Mesodermal cell (in vitro differentiated cells): Measurements from ENCODE around the gene ROBO1.

Source experiments
- H3K27ac ChIP-seq: 2 replicates; pipeline ENCODE4 v1.7.0; 2013; ENCODE audit warnings: mild to moderate bottlenecking, low read depth, low read length, moderate library complexity; ENCODE audit not compliant: severe bottlenecking
- H3K36me3 ChIP-seq: 2 replicates; pipeline ENCODE4 v1.7.1; 2013; ENCODE audit warnings: mild to moderate bottlenecking, low read length, moderate library complexity; ENCODE audit not compliant: control insufficient read depth, insufficient read depth
- H3K4me1 ChIP-seq: one replicate; pipeline ENCODE4 v1.7.1; 2013; ENCODE audit warnings: mild to moderate bottlenecking, low read length; ENCODE audit not compliant: insufficient read depth, control insufficient read depth, poor library complexity, severe bottlenecking
- H3K4me3 ChIP-seq: 2 replicates; pipeline ENCODE4 v1.7.0; 2013; ENCODE audit warnings: low read length, control low read depth, mild to moderate bottlenecking; ENCODE audit not compliant: insufficient read depth, poor library complexity, severe bottlenecking; ENCODE audit errors: extremely low read depth
- H3K9me3 ChIP-seq: 2 replicates; pipeline ENCODE4 v1.7.1; 2013; ENCODE audit warnings: mild to moderate bottlenecking, low read length, moderate library complexity; ENCODE audit not compliant: control insufficient read depth
- WGBS, 2 experiments: methylation state at CpG; one replicate each; pipeline ENCODE4 v1.1.5; 2013; ENCODE audit warnings: missing lambda C conversion rate in 2 of 2; ENCODE audit not compliant: insufficient coverage in 2 of 2; 5-methylcytosine and 5-hydroxymethylcytosine counted together

The ROBO1 gene

DNA sequence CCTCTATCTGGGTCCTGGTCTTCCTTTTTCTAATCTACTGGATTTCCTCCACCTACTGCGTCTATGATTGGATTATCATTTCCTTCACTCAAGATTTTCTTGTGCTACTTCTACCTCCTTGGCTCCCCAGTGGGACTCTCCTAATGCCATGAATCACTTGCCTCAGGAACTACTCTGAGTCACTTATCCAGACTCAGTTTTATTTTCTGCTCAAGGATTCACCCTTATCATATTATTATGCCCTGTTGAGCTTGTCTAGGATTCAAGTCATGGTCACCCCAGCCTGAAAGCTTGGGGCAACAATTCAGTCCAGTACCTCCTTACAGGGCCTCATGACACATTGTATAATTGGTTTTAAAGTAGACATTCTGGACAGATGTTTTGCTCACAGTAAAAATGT lies 968.1 kb downstream of the ROBO1 start:
- no peaks in the 10 kb centered on the region for H3K36me3 ChIP-seq
- WGBS, 2 experiments, result 100% methylated on average over 1 of the region's 1 CpG
- no peaks in the 10 kb centered on the region for H3K9me3 ChIP-seq
- no peak overlapping the region for H3K4me3 ChIP-seq
- H3K27ac ChIP-seq, result no peak overlapping the region
- peaks cover 4% of the 10 kb centered on the region for H3K4me1 ChIP-seq

GRCh38 chr3:78798266-78798832 lies 969.4 kb downstream of the ROBO1 start:
- Histone ChIP-seq H3K27ac (no peak overlapping the region), H3K9me3 (no peaks in the 10 kb centered on the region), H3K36me3 (no peaks in the 10 kb centered on the region), H3K4me1 (peaks cover 4% of the 10 kb centered on the region), H3K4me3 (no peak overlapping the region)

GRCh38 chr3:78794431-78794830 lies 973.4 kb downstream of the ROBO1 start:
- Histone ChIP-seq H3K4me1 (no peaks in the 10 kb centered on the region), H3K36me3 (no peaks in the 10 kb centered on the region), H3K4me3 (no peak overlapping the region), H3K9me3 (no peaks in the 10 kb centered on the region), H3K27ac (no peak overlapping the region)
- WGBS, 2 experiments, result no CpG with 5 or more reads among the region's 1 CpG

DNA sequence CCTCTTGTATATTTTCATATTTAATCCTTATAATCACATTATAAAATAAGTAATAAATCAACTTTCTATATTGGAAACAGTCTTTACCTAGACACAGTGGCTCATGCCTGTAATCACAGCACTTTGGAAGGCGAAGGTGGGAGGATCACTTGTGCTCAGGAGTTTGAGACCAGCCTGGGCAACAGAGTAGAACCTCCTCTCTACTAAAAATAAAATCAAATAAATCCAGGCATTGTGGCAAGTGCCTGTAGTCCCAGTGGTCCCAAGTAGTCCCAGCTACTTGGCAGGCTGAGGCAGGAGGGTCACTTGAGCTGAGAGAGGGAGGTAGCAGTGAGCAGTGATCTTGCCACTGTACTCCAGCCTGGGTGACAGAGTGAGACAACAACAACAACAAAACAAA lies 975.1 kb downstream of the ROBO1 start:
- Histone ChIP-seq H3K4me1 (no peaks in the 10 kb centered on the region), H3K27ac (no peak overlapping the region), H3K4me3 (no peak overlapping the region), H3K36me3 (no peaks in the 10 kb centered on the region), H3K9me3 (no peaks in the 10 kb centered on the region)
- 100% methylated on average over 1 of the region's 1 CpG; no CpG with 5 or more reads in 1 of the 2 experiments for WGBS, 2 experiments

DNA sequence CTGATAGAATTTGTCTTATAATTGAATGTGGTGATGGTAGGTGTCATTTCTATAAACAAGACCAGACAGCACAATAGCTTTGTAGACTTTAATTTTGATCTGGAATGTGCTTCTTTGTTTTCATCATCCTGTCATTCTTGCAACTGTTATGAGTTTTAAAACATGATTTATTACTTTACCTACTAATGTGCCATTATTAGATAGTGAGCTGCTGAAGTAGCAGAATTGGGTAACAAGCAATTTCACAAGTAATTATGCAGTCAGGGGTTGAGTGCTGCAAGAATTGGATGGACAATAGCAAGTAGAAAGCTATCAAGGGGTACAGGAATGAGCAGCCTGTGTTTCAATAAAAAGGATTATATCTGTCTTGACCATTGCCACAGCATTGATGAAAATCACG lies 975.6 kb downstream of the ROBO1 start:
- Histone ChIP-seq H3K4me3 (no peak overlapping the region), H3K4me1 (no peaks in the 10 kb centered on the region)
- WGBS, 2 experiments, result no CpG with 5 or more reads among the region's 1 CpG

GRCh38 chr3:78791753-78792152 lies 976.0 kb downstream of the ROBO1 start:
- H3K27ac ChIP-seq, result no peak overlapping the region
- no peaks in the 10 kb centered on the region for H3K36me3 ChIP-seq
- H3K4me1 ChIP-seq, result no peaks in the 10 kb centered on the region
- H3K9me3 ChIP-seq, result no peaks in the 10 kb centered on the region
- no peak overlapping the region for H3K4me3 ChIP-seq
- WGBS, 2 experiments, result 68 to 78% methylated on average over 3 of the region's 3 CpGs

More for the DNA sequence above, 975.6 kb downstream of the ROBO1 start:
- no peak overlapping the region for H3K27ac ChIP-seq
- H3K36me3 ChIP-seq, result no peaks in the 10 kb centered on the region
- H3K9me3 ChIP-seq, result no peaks in the 10 kb centered on the region

DNA sequence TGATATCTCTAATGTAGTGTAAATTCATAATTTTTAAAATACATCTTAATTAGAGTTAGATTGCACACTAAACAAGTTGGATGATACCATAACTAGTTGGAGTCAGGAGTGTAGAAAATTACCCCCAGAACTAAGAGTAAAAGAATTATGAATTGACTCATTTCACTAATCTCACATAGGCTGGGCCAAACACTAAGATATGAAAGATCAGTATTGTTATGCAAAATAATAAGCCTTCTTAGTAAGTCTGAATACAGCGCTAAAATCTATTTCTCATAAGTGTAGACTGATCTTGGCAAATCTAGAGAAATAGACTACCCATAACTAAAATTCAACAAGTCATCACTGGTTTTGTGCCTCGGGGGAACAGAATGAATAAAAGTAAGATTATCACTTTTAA lies 979.0 kb downstream of the ROBO1 start:
- H3K36me3 ChIP-seq, result no peaks in the 10 kb centered on the region
- no peak overlapping the region for H3K27ac ChIP-seq
- H3K4me3 ChIP-seq, result no peak overlapping the region
- H3K4me1 ChIP-seq, result no peaks in the 10 kb centered on the region
- WGBS, 2 experiments, result no CpG with 5 or more reads among the region's 2 CpGs
- no peaks in the 10 kb centered on the region for H3K9me3 ChIP-seq

- no CpG with 5 or more reads among the region's 1 CpG for WGBS, 2 experiments
- no peaks in the 10 kb centered on the region for H3K36me3 ChIP-seq
- no peak overlapping the region for H3K4me3 ChIP-seq
- no peaks in the 10 kb centered on the region for H3K9me3 ChIP-seq
- H3K4me1 ChIP-seq, result no peaks in the 10 kb centered on the region
- H3K27ac ChIP-seq, result no peak overlapping the region
Observed at GRCh38 chr3:78785004-78785403, 982.8 kb downstream of the ROBO1 start.

- Histone ChIP-seq H3K4me3 (no peak overlapping the region), H3K27ac (no peak overlapping the region), H3K4me1 (no peaks in the 10 kb centered on the region), H3K9me3 (no peaks in the 10 kb centered on the region), H3K36me3 (no peaks in the 10 kb centered on the region)
Observed at GRCh38 chr3:78781351-78781750, 986.4 kb downstream of the ROBO1 start.

DNA sequence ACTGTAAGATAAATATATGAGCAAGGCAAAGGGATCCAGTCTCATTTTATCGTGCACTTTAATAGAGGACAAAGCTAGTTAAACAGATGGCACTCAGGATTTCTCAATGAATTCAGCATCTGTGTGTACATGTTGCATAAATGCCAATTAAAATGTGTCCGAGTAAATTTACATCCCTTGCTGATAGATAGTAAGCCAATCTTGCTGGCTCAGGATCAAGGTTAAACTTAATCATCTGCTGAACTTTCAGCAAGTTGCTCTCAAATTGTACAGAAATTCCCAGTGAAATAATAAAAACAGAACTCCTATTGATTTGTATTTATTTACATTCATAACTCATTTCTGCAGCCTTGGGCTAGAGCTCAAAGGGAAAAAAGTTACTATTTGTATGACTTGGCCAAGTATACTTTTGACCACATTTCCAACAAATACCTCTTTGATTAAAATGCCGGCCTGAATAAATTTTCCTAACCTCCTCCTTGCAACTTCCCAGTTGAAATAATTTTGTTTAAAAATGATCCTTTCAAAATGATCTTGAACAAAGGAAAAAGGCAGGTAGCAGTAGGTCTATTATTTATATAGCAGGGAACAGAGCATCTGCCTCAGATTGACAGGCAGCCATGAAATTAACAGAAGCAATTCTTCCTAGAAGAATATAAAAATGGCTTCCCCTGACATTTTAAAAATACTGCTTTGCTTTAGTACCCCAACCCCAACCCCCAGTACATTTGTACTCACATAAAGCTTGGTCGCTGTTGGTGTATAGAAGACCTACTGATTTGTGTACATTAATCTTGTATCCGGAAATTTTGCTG lies 1001.9 kb downstream of the ROBO1 start:
- no peaks in the 10 kb centered on the region for H3K4me1 ChIP-seq
- H3K9me3 ChIP-seq, result no peaks in the 10 kb centered on the region
- 93 to 100% methylated on average over 2 to 3 of the region's 5 CpGs for WGBS, 2 experiments
- H3K4me3 ChIP-seq, result no peak overlapping the region
- H3K27ac ChIP-seq, result no peak overlapping the region
- no peaks in the 10 kb centered on the region for H3K36me3 ChIP-seq

- no peak overlapping the region for H3K4me3 ChIP-seq
- no CpG with 5 or more reads among the region's 3 CpGs for WGBS, 2 experiments
- H3K9me3 ChIP-seq, result no peaks in the 10 kb centered on the region
- no peaks in the 10 kb centered on the region for H3K4me1 ChIP-seq
- no peak overlapping the region for H3K27ac ChIP-seq
- no peaks in the 10 kb centered on the region for H3K36me3 ChIP-seq
Observed at GRCh38 chr3:78764634-78765033, 1003.2 kb downstream of the ROBO1 start.
